HG03460 (cell line): ENCODE results near the gene USP19.

Source experiments
- ATAC-seq: cut with Tn5 transposase; IDR thresholded peaks from one replicate; pipeline ENCODE4 v1.9.1; 2021; ENCODE audit not compliant: unreplicated experiment

Gene USP19

GRCh38 chr3:49104052-49104426, 16.6 kb downstream of the USP19 start:
- no peak for ATAC-seq

DNA sequence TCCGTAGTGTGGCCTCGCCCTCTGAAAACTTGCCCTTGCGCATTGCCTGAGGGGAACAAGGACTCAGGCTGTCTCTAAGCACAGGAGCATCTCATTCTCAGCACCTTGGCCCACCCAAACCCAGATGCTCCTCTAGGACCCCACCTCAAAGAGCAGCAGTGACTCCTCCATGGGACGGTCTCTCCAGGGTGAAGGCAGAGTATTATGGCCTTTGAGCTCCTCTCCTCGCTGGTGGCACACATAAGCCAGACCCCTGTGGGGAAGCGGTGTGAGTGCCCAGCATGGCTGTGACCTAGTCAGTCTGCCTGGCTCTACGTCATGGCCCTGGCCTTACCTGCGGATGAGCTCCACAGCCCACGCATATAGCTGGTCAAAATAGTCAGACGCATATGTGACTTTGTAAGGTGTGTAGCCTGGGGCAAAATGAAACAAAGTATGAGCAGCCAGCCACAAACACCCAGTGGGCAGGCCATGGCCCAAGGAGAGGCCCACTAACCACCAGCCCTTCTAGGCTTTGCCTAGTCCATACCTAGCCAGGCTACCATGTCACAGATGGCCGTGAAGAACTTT, 20.5 kb downstream of the USP19 start:
- no peak for ATAC-seq

DNA sequence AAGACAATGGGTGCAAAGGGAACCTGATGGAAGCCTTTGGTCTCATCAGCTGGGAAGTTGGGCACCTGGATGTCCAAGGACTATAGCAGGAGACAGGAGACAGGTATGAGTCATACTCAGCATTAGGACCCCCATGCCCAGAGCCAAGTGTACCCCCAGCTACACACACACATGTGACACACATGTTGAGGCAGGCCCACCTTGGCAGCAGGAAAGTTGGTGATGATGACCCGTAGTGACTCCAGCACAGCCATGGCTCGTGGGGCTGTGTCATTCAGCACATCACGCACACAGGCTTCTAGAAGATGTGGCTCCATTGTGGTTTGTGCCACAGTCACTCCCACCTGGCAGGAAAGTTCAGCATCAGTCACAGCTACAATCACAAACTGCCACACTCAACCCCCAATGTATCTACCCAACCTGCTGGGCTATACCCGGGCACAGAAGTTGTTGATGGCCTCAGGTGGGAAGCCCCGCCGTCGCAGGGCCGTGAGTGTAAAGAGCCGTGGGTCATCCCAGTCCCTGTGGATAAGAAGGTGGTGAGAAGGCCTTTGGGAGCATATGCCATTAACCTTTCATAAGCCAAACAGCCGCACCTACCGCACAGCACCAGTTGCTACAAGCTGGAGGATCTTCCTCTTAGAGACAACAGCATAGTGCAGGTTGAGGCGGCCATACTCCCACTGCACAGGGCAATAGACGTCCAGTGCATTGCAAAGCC, 21.6 kb downstream of the USP19 start:
- ATAC-seq, result no peak

DNA sequence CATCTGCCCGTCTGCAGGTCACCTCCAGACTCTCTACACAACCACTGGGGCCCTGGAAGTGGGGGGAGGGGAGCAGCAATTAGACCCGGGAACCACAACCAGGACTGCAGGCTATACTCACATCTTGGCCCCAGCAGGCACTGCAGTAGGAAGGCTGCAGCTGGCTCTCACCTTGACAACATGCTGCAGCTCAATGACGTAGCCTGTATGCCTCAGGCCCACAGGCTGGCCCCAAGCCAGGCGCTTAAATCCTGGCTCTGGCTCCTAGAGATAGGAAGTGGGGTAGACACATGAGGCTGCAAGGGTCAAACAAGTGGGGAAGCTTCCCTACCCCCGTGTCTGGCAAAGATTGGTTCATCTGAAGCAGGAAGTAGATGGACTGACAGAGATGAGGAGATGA, 22.2 kb downstream of the USP19 start:
- no peak for ATAC-seq

DNA sequence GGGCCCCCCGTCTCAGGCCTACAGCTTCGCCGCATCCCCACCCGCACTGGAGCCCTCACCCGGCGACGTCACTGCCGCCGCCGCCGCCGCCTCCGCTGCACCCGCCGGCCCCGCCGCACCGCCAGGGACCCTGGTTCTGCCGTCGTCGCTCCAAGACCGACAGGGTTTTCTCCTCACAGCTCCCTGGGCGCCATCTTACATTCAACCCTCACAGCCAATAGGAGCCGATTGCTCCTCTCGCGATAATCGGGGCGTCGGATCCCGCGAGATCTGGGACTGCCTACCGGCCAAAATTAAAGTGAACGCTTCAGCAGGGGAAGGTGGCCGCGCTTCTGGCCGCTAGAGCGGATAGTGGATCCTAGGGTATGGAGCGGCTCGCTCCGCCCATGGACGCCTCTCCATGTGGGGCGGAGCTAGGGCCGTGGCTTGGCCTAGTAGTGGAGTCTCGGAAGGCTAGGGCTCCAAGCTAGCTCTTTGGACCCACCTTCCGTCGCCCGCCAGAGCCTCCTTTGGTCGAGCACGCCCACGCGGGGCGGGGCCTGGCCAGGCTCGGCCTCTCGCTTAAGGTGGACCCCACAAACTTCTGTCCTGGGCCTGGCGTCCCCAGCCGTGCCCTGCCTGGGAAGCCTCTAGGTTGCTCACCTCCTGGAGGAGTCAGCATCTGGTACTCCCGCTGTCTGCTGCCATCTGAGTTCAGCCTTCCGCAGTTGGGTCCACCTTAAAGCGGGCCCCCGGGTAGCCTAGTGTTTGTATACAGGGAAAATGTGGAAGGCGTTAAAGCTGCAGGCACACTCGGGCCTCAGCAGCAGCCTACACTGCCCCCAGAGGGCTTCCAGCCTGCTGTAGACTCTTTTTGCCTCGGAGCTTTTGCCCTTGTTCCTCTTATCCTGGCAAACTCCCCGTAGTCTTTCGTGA, 26.5 kb downstream of the USP19 start, which contains the start of gene QRICH1:
Gene QRICH1, minus strand, starts transcription at position 219 of the 915 bp plus-strand sequence. CDS start 17,054 bp downstream, outside the sequence.
- peak; percentile 76 for ATAC-seq

DNA sequence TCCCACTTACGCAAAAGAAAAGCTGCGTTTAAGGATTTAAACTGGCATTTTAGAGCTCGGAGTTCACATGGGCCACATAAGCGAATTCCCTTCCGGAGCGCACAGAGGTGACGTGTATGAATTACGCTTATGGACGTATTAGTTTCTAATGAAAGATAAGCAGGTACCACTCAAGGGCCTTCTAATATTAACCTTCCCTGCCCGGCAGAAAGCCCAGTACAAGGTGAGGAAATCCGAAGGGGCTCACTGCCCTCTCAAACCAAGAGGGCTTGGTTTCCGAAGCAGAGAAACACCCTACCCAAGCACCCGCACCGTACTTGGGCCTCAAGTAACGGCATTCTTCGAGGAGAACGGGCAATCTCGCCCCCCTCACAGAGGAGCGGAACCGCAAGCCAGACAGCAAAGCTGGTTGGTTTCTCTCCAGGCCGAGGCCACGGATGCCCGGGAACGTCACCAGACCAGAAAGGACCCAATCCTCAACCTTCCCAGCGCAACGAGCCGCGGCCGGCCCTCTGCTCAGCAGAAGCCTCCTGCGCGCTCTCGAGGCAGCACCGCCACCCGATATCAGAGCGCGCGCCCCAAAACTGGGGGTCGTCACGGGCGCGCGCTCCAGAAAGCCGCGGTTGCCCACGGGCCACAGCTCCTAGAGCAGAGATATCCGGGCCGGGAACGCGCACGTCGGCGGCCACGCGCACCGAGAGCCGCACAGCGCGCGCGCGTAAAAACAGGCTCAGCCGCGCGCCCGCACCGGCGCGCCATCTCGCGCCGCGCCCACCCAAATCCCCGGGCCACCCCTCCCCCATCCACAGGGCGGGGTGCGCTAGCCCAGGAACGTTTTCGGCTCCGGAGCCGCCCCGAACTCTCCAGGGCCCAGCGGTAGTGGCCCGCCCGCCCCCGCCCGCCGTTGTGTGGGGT, 27.4 kb downstream of the USP19 start:
- peak; percentile 37 for ATAC-seq

GRCh38 chr3:49081429-49081828, 39.2 kb downstream of the USP19 start:
- ATAC-seq, result no peak

- ATAC-seq, result no peak
These were observed 41.4 kb downstream of the USP19 start for GRCh38 chr3:49079270-49079669.

DNA sequence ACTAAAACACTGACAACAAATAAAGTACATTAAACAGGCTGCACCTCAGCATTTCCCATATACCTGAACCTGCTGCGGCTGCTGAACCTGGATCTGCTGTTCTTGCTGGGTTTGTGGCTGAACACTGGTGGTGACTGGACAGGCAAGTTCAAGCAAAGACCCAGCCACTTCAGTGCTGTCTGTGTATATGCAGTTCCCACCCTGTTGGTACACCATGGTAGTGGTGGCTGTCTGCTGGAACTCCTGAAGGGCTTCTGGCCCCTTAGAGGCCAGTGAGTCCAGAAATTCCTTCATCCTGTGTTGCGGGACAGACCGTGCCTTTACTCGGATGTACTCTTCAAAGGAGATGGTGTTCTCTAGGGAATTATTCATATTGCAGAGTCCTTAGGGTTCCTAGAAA, 44.0 kb downstream of the USP19 start:
- ATAC-seq, result no peak

DNA sequence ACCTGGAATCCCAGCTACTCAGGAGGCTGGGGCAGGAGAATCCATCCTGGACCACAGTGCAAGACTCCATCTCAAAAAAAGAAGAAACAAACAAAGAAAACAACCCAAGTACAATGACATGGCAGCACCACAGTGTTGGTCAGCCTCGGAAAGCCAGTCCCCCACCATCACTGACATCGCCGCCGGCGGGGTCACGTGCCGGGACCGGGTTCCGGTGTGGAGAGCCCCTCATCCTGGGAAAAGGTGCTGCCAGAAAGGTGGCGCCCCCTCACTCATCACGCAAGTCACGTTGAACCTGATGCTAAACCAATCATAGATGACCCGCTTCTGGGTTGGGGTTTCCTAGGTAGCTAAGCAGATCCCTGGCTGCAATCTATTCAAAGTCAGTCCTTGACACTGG, 44.5 kb downstream of the USP19 start:
- no peak for ATAC-seq
